ACHN (cell line): ENCODE data around the gene UROS.

ENCODE experiments used
- DNase-seq: peaks from one replicate; pipeline ENCODE4 v3.0.0-alpha.2; 2015
- in situ Hi-C: cut with HindIII; loops from 2 replicates; pipeline ENCODE4 v1.10.0; 2017; ENCODE audit warnings: low sequenced_read_pairs, low pct_ligation_motif_present, low pct_unique_long_range_greater_than_20kb

Gene UROS

GRCh38 chr10:125797994-125798662, 24.9 kb downstream of the UROS start:
- in situ Hi-C loops: no loop called here
- peak; percentile 68 for DNase-seq

GRCh38 chr10:125797424-125797823, 25.6 kb downstream of the UROS start:
- no peak for DNase-seq
- in situ Hi-C loops: no loop called here

GRCh38 chr10:125795637-125796190, 27.3 kb downstream of the UROS start:
- in situ Hi-C loops: no loop called here
- DNase-seq: no peak

GRCh38 chr10:125795128-125795527, 27.9 kb downstream of the UROS start:
- in situ Hi-C loops: no loop called here
- DNase-seq: no peak

GRCh38 chr10:125792342-125793300, 30.4 kb downstream of the UROS start:
- in situ Hi-C loops: no loop called here
- DNase-seq: no peak

- in situ Hi-C loops: no loop called here
- DNase-seq: no peak
These were observed 34.7 kb downstream of the UROS start for GRCh38 chr10:125788156-125789034.

- in situ Hi-C loops: no loop called here
- DNase-seq: no peak
These were observed 37.3 kb downstream of the UROS start for GRCh38 chr10:125785791-125786190.

GRCh38 chr10:125783957-125784356, 39.1 kb downstream of the UROS start:
- no peak for DNase-seq
- in situ Hi-C loops: no loop called here

GRCh38 chr10:125783408-125783807, 39.6 kb downstream of the UROS start:
- in situ Hi-C loops: no loop called here
- DNase-seq: no peak

GRCh38 chr10:125782616-125783015, 40.4 kb downstream of the UROS start:
- in situ Hi-C loops: no loop called here
- DNase-seq: no peak

- in situ Hi-C loops: no loop called here
- no peak for DNase-seq
These were observed 41.0 kb downstream of the UROS start for GRCh38 chr10:125782054-125782453.

GRCh38 chr10:125781374-125781773, 41.7 kb downstream of the UROS start:
- no peak for DNase-seq
- in situ Hi-C loops: no loop called here

- no peak for DNase-seq
- in situ Hi-C loops: no loop called here
These were observed 43.4 kb downstream of the UROS start for GRCh38 chr10:125779403-125780327.

- no peak for DNase-seq
- in situ Hi-C loops: no loop called here
These were observed 44.5 kb downstream of the UROS start for GRCh38 chr10:125778556-125778955.

- DNase-seq: no peak
- in situ Hi-C loops: no loop called here
These were observed 45.3 kb downstream of the UROS start for GRCh38 chr10:125777806-125778205.

- no peak for DNase-seq
- in situ Hi-C loops: no loop called here
These were observed 47.5 kb downstream of the UROS start, which contains the start of gene MMP21 for GRCh38 chr10:125775491-125776106. Gene MMP21, minus strand, starts transcription at chr10:125775821. Its CDS starts 0 bp downstream, at chr10:125775821.

GRCh38 chr10:125774581-125775191, 48.4 kb downstream of the UROS start:
- in situ Hi-C loops: no loop called here
- DNase-seq: no peak
